ENCODE results near the gene TNFSF13.
"Not testable (repeated sequence)": the region's sequence is repeated elsewhere in the genome, so short reads cannot be mapped to it uniquely, and the experiment has no call there.

DNA sequence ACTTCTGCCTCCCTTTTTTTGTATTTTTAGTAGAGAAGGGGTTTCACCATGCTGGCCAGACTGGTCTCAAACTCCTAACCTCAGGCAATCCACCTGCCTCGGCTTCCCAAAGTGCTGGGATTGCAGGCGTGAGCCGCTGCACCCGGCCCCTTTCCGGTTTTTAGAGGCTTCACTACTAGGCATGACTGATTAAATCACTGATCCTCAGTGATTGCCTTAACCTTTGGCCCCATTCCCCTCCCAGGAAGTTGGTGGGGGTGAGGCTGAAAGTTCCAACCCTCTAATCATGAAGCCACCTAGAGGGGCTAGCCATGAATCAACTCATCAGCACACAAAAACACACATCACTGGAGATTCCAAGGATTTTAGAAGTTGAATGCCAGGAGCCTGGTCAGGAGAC is 39.0 kb downstream of the TNFSF13 start:
- TF ChIP-seq, protein P1, sequence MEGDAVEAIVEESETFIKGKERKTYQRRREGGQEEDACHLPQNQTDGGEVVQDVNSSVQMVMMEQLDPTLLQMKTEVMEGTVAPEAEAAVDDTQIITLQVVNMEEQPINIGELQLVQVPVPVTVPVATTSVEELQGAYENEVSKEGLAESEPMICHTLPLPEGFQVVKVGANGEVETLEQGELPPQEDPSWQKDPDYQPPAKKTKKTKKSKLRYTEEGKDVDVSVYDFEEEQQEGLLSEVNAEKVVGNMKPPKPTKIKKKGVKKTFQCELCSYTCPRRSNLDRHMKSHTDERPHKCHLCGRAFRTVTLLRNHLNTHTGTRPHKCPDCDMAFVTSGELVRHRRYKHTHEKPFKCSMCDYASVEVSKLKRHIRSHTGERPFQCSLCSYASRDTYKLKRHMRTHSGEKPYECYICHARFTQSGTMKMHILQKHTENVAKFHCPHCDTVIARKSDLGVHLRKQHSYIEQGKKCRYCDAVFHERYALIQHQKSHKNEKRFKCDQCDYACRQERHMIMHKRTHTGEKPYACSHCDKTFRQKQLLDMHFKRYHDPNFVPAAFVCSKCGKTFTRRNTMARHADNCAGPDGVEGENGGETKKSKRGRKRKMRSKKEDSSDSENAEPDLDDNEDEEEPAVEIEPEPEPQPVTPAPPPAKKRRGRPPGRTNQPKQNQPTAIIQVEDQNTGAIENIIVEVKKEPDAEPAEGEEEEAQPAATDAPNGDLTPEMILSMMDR (IDR thresholded peaks at IDR 0.05; ENCODE audit: low read length), result not testable (repeated sequence)
- not testable (repeated sequence) for TF ChIP-seq EZH2 (optimal IDR thresholded peaks at IDR 0.05; ENCODE audit: low read depth, low read length)
